ENCODE measurements around the gene OTUB2. TPM values are rescaled to one million over a fixed set of nuclear protein-coding genes. Genes with fewer than 3 reads are reported as not detected.

OTUB2 gene
- total RNA-seq, 1 donor from 2014 or later: 6.8 TPM

- Histone ChIP-seq H3K9ac (no peak overlapping the region), H3K9me3 (ENCODE audit: low read depth) (no peaks in the 10 kb centered on the region), H3F3A (ENCODE audit: low read depth) (no peaks in the 10 kb centered on the region), H4K20me1 (ENCODE audit: low read depth) (no peaks in the 10 kb centered on the region), H3K27me3 (no peaks in the 10 kb centered on the region), H3K4me2 (no peak overlapping the region), H3K36me3 (no peaks in the 10 kb centered on the region), H3K79me2 (ENCODE audit: low read depth) (no peaks in the 10 kb centered on the region), H3K27ac (no peak overlapping the region), H2AFZ (replicated peaks) (no peak overlapping the region), H3K4me3 (no peak overlapping the region), H3K4me1 (peaks cover 11% of the 10 kb centered on the region)
- no peak for DNase-seq (ENCODE audit: low spot score)
- Mint-ChIP-seq H3K27ac (peak overlapping the region; percentile 85), H3K9me3 (no peaks in the 10 kb centered on the region), H3K27me3 (ENCODE audit: insufficient read depth, low read depth) (peaks cover 11% of the 10 kb centered on the region), H3K36me3 (no peaks in the 10 kb centered on the region), H3K4me3 (no peak overlapping the region), H3K4me1 (peaks cover 12% of the 10 kb centered on the region)
- TF ChIP-seq EZH2phosphoT487 (IDR thresholded peaks at IDR 0.05): no peak
- no peak for TF ChIP-seq CTCF (IDR thresholded peaks at IDR 0.05)
- TF ChIP-seq EZH2 (IDR thresholded peaks at IDR 0.05): no peak
These were observed 32.8 kb upstream of the OTUB2 start for GRCh38 chr14:93993382-93993781.

- Histone ChIP-seq H3K27me3 (no peaks in the 10 kb centered on the region), H3K4me3 (no peak overlapping the region), H4K20me1 (ENCODE audit: low read depth) (no peaks in the 10 kb centered on the region), H3F3A (ENCODE audit: low read depth) (no peaks in the 10 kb centered on the region), H3K9ac (no peak overlapping the region), H2AFZ (replicated peaks) (no peak overlapping the region), H3K79me2 (ENCODE audit: low read depth) (no peaks in the 10 kb centered on the region), H3K4me2 (no peak overlapping the region), H3K4me1 (peaks cover 11% of the 10 kb centered on the region), H3K36me3 (no peaks in the 10 kb centered on the region), H3K27ac (no peak overlapping the region), H3K9me3 (ENCODE audit: low read depth) (no peaks in the 10 kb centered on the region)
- peak overlapping the region; percentile 8 for H3K27ac Mint-ChIP-seq
- H3K4me1 Mint-ChIP-seq: peaks cover 10% of the 10 kb centered on the region
- H3K4me3 Mint-ChIP-seq: no peak overlapping the region
- peaks cover 9% of the 10 kb centered on the region for H3K27me3 Mint-ChIP-seq (ENCODE audit: insufficient read depth, low read depth)
- no peak for DNase-seq (ENCODE audit: low spot score)
- H3K36me3 Mint-ChIP-seq: no peaks in the 10 kb centered on the region
- no peaks in the 10 kb centered on the region for H3K9me3 Mint-ChIP-seq
- TF ChIP-seq CTCF (IDR thresholded peaks at IDR 0.05) (no peak), EZH2phosphoT487 (IDR thresholded peaks at IDR 0.05) (no peak), EZH2 (IDR thresholded peaks at IDR 0.05) (no peak)
These were observed 31.0 kb upstream of the OTUB2 start for GRCh38 chr14:93994919-93995682.

GRCh38 chr14:93996130-93996695 is 29.9 kb upstream of the OTUB2 start:
- Histone ChIP-seq H3K4me2 (no peak overlapping the region), H4K20me1 (ENCODE audit: low read depth) (no peaks in the 10 kb centered on the region), H3K9me3 (ENCODE audit: low read depth) (no peaks in the 10 kb centered on the region), H3K4me3 (no peak overlapping the region), H3K9ac (no peak overlapping the region), H2AFZ (replicated peaks) (no peak overlapping the region), H3K4me1 (peaks cover 11% of the 10 kb centered on the region), H3K27me3 (peaks cover 4% of the 10 kb centered on the region), H3F3A (ENCODE audit: low read depth) (no peaks in the 10 kb centered on the region), H3K36me3 (no peaks in the 10 kb centered on the region), H3K27ac (no peak overlapping the region), H3K79me2 (ENCODE audit: low read depth) (no peaks in the 10 kb centered on the region)
- TF ChIP-seq EZH2phosphoT487 (IDR thresholded peaks at IDR 0.05) (no peak), CTCF (IDR thresholded peaks at IDR 0.05) (no peak)
- peak overlapping the region; percentile 12 for H3K27ac Mint-ChIP-seq
- H3K9me3 Mint-ChIP-seq: no peaks in the 10 kb centered on the region
- peaks cover 11% of the 10 kb centered on the region for H3K27me3 Mint-ChIP-seq (ENCODE audit: insufficient read depth, low read depth)
- H3K4me3 Mint-ChIP-seq: no peak overlapping the region
- peaks cover 10% of the 10 kb centered on the region for H3K4me1 Mint-ChIP-seq
- peaks cover 2% of the 10 kb centered on the region for H3K36me3 Mint-ChIP-seq
- no peak for DNase-seq (ENCODE audit: low spot score)
